A549 (cell line): ENCODE measurements around the gene IL22RA2. TPM values are rescaled to one million over a fixed set of nuclear protein-coding genes. Genes with fewer than 3 reads are reported as not detected.

Experiments used
- ATAC-seq, 2 experiments: fragments of 200-7000 bp in 1 of 2; fragments of >200 bp in 1 of 2; cut with Nextera tagmentation in 1 of 2; cut with Tn5 transposase in 1 of 2; 3 replicates each; pipeline versions ENCODE4 v1.8.0 to v1.9.1; 2018 to 2020; ENCODE audit warnings: mild to moderate bottlenecking in 1 of 2, moderate library complexity in 1 of 2
- CTCF ChIA-PET: fragments of 300-600 bp; sonication (Branson Sonifier 250); formaldehyde crosslinking; extraction: SDS; loops from one replicate; lab custom pipeline; 2021; ENCODE audit warnings: antibody characterized with exemption, inconsistent platforms; lab: Yijun Ruan, JAX
- POLR2A ChIA-PET: fragments of 350-600 bp; formaldehyde crosslinking; extraction: SDS; loops from one replicate; lab custom pipeline; 2021; ENCODE audit warnings: antibody characterized with exemption, inconsistent platforms; lab: Yijun Ruan, JAX
- DNase-seq, 2 experiments: peaks; one replicate each; pipeline versions ENCODE4 v3.0.0 to v3.0.0-alpha.2; 2011 to 2016; ENCODE audit warnings: low read depth in 1 of 2, low spot score in 1 of 2
- FAIRE-seq: peaks from 2 replicates; lab custom pipeline; 2011; peaks lifted over from hg19 to GRCh38; lab: Jason Lieb, UNC
- H3K27ac ChIP-seq, 2 experiments: fragments of >200 bp; sonication (Bioruptor Twin); formaldehyde crosslinking; 3 replicates each; pipeline ENCODE4 v1.5.1; 2016 to 2017
- H3K4me1 ChIP-seq: fragments of >200 bp; sonication (Bioruptor Twin); formaldehyde crosslinking; 3 replicates; pipeline ENCODE4 v1.6.1; 2016
- H3K4me2 ChIP-seq: fragments of >200 bp; sonication (Bioruptor Twin); formaldehyde crosslinking; 3 replicates; pipeline ENCODE4 v1.6.1; 2016
- H3K4me3 ChIP-seq: fragments of >200 bp; sonication (Bioruptor Twin); formaldehyde crosslinking; 3 replicates; pipeline ENCODE4 v1.5.1; 2016
- H3K9me3 ChIP-seq: fragments of >200 bp; sonication (Bioruptor Twin); formaldehyde crosslinking; 3 replicates; pipeline ENCODE4 v1.6.1; 2016
- ATOH8 ChIP-seq: fragments of 250-450 bp; sonication (Bioruptor Pico); IDR thresholded peaks from 2 replicates; pipeline ENCODE4 v1.5.0; 2020; ENCODE audit warnings: low read depth, mild to moderate bottlenecking, moderate library complexity
- BCL3 ChIP-seq: fragments of >200 bp; sonication (Bioruptor Twin); formaldehyde crosslinking; IDR thresholded peaks from 3 replicates; pipeline ENCODE4 v1.6.1; 2016
- BHLHE40 ChIP-seq: IDR thresholded peaks from 2 replicates; pipeline ENCODE4 v1.6.1; 2012; ENCODE audit warnings: low read depth, low read length, inconsistent platforms
- CBX8 ChIP-seq: fragments of 200-600 bp; sonication (generic); IDR thresholded peaks from 2 replicates; pipeline ENCODE4 v1.6.1; 2016
- CEBPB ChIP-seq, 2 experiments: fragments of >200 bp in 1 of 2; sonication (Bioruptor Twin) in 1 of 2; formaldehyde crosslinking in 1 of 2; IDR thresholded peaks; 2 replicates each; pipeline ENCODE4 v1.6.1; 2012 to 2016
- CHD2 ChIP-seq: fragments of 150-350 bp; IDR thresholded peaks from 2 replicates; pipeline ENCODE4 v1.6.1; 2014; ENCODE audit warnings: low read length; ENCODE audit not compliant: partially characterized antibody
- CTCF ChIP-seq: fragments of >200 bp; sonication (Bioruptor Twin); formaldehyde crosslinking; IDR thresholded peaks from 3 replicates; pipeline ENCODE4 v1.5.1; 2016
- E2F6 ChIP-seq: IDR thresholded peaks from 2 replicates; pipeline ENCODE4 v1.6.1; 2012; ENCODE audit warnings: low read depth, borderline replicate concordance
- EHF ChIP-seq: fragments of 250-450 bp; sonication (Bioruptor Pico); IDR thresholded peaks from 2 replicates; pipeline ENCODE4 v1.5.0; 2020; ENCODE audit warnings: mild to moderate bottlenecking
- ESRRA ChIP-seq: fragments of 150-350 bp; IDR thresholded peaks from 2 replicates; pipeline ENCODE4 v1.6.1; 2014; ENCODE audit warnings: mild to moderate bottlenecking, low read length, borderline replicate concordance
- GATA3 ChIP-seq: IDR thresholded peaks from 2 replicates; pipeline ENCODE4 v1.6.1; 2012; ENCODE audit warnings: borderline replicate concordance
- HOXB5 ChIP-seq: fragments of 250-450 bp; sonication (Bioruptor Pico); IDR thresholded peaks from 2 replicates; pipeline ENCODE4 v1.5.0; 2020; ENCODE audit warnings: mild to moderate bottlenecking, moderate library complexity
- JUNB ChIP-seq: fragments of >200 bp; sonication (Bioruptor Twin); formaldehyde crosslinking; IDR thresholded peaks from 2 replicates; pipeline ENCODE4 v1.6.1; 2016
- MAZ ChIP-seq: fragments of 150-350 bp; IDR thresholded peaks from 2 replicates; pipeline ENCODE4 v1.6.1; 2014; ENCODE audit warnings: antibody characterized with exemption, low read depth, low read length, borderline replicate concordance
- PHF8 ChIP-seq: fragments of 200-600 bp; sonication (generic); IDR thresholded peaks from 2 replicates; pipeline ENCODE4 v1.6.1; 2016; ENCODE audit warnings: low read depth, mild to moderate bottlenecking, antibody characterized with exemption, moderate library complexity, borderline replicate concordance
- POLR2A ChIP-seq: IDR thresholded peaks from 2 replicates; pipeline ENCODE4 v1.6.1; 2012; ENCODE audit warnings: mild to moderate bottlenecking, low read length
- ZC3H11A ChIP-seq: fragments of 450-650 bp; IDR thresholded peaks from 2 replicates; pipeline ENCODE4 v1.6.1; 2014; ENCODE audit warnings: antibody characterized with exemption, mild to moderate bottlenecking
- ZNF302 ChIP-seq: fragments of 250-450 bp; sonication (Bioruptor Pico); IDR thresholded peaks from 2 replicates; pipeline ENCODE4 v1.9.0; 2021; ENCODE audit warnings: inconsistent platforms, mild to moderate bottlenecking, moderate library complexity
- WGBS: methylation state at CpG from one replicate; pipeline ENCODE4 v1.1.6; 2017; ENCODE audit errors: missing lambda C conversion rate; 5-methylcytosine and 5-hydroxymethylcytosine counted together
- polyA plus RNA-seq, 4 experiments: library from polyadenylated mRNA; depleted of rRNA in 3 of 4; stranded (reverse); fragments of >200 nt; fragmentation: RNase III in 1 of 4; extraction: RNeasy Plus Mini Kit Qiagen cat#74134 plus additional on column Dnase treatment in 1 of 4; gene quantifications; 2 replicates in 3 of 4; 3 replicates in 1 of 4; pipeline ENCODE4 v1.2.3, GENCODE V29; 2011 to 2017

Gene IL22RA2
- polyA plus RNA-seq, 2 of the 4 experiments (the other 2 are of a cell fraction) = not detected

GRCh38 chr6:137121401-137121997 is 51.9 kb downstream of the IL22RA2 start:
- H3K4me2 ChIP-seq = no peak overlapping the region
- peaks cover 25% of the 10 kb centered on the region for H3K9me3 ChIP-seq
- ATAC-seq (no peak), FAIRE-seq (no peak), DNase-seq (no peak)
- no peak overlapping the region for H3K4me3 ChIP-seq
- CTCF ChIA-PET = interaction anchor here (0.9 to 1.2 kb wide), 3 partner anchors 9 to 15 kb away, joined by 3 to 4 read pairs (median 4); no protein-coding TSS in a partner anchor
- WGBS = 47% methylated on average over 2 of the region's 2 CpGs
- TF ChIP-seq PHF8 (no peak), EHF (CRISPR knock-in tag) (no peak), CTCF (no peak), ZC3H11A (no peak), BCL3 (no peak), HOXB5 (CRISPR knock-in tag) (no peak), ESRRA (no peak), GATA3 (no peak), MAZ (no peak), CEBPB (IDR thresholded peaks at IDR 0.05) (no peak)
- TF ChIP-seq, all 56 proteins: peak for 0
- POLR2A ChIA-PET = no interaction called here
- Histone ChIP-seq H3K27ac (no peak overlapping the region; a peak in 1 of 6 replicates), H3K4me1 (no peaks in the 10 kb centered on the region)

- no peak for ATAC-seq
- Histone ChIP-seq H3K27ac (no peak overlapping the region), H3K9me3 (peaks cover 25% of the 10 kb centered on the region), H3K4me1 (no peaks in the 10 kb centered on the region), H3K4me2 (no peak overlapping the region), H3K4me3 (no peak overlapping the region)
- no peak for FAIRE-seq
- TF ChIP-seq JUNB (no peak), BHLHE40 (no peak), CHD2 (no peak), CBX8 (no peak), HOXB5 (CRISPR knock-in tag) (no peak), ZC3H11A (no peak), ATOH8 (CRISPR knock-in tag) (no peak), E2F6 (no peak), PHF8 (no peak), POLR2A (no peak), ZNF302 (no peak)
- CTCF ChIA-PET = interaction anchor here (0.9 to 1.2 kb wide), 3 partner anchors 10 to 14 kb away, joined by 3 to 4 read pairs (median 4); no protein-coding TSS in a partner anchor
- no peak for DNase-seq
- POLR2A ChIA-PET = no interaction called here
Measured at GRCh38 chr6:137120748-137121147, 52.7 kb downstream of the IL22RA2 start.
